Transverse colon (tissue), 4 donors: ENCODE measurements around the gene STMP1.

Source experiments
- POLR2A ChIP-seq: fragments of 450-650 bp; IDR thresholded peaks from one replicate; pipeline ENCODE4 v1.6.1; 2016; ENCODE audit warnings: antibody characterized with exemption, mild to moderate bottlenecking, moderate library complexity
- POLR2AphosphoS5 ChIP-seq, 3 donors: sonication (generic); formaldehyde crosslinking; IDR thresholded peaks; one replicate each; pipeline ENCODE4 v1.6.1; 2016; ENCODE audit warnings: antibody characterized with exemption in 3 of 3
- TF ChIP-seq, protein P1 (sequence below), 5 experiments: fragments of 200-600 bp in 3 of 5; fragments of 450-650 bp in 2 of 5; sonication (generic) in 3 of 5; IDR thresholded peaks; 1 replicate in 2 of 5; 2 replicates in 3 of 5; pipeline ENCODE4 v1.5.1; 2016 to 2017; ENCODE audit warnings: antibody characterized with exemption in 5 of 5, inconsistent platforms in 3 of 5, mild to moderate bottlenecking in 2 of 5, moderate library complexity in 1 of 5

DNA sequence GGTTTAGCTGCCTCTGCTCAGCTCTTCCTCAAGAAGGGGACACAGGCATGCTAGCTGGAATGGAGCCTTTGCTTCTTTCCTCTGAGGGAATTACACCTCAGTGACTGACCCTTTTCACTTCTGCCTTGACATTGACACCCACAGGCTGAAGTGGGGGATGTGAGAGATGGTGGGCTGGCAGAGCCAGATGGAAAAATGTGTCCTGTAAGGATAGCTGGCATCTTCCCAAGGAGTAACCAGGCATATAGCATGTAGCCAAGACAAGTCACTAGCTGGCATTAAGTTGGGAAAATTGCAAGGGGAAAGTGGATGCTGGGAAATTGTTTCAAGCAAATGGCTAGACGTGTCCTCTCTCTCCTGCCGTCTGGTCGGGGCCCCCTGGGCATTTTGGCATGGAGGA lies 19.9 kb downstream of the STMP1 start:
- TF ChIP-seq POLR2AphosphoS5 (IDR thresholded peaks at IDR 0.05) (no peak), POLR2A (no peak)
- TF ChIP-seq, protein P1, sequence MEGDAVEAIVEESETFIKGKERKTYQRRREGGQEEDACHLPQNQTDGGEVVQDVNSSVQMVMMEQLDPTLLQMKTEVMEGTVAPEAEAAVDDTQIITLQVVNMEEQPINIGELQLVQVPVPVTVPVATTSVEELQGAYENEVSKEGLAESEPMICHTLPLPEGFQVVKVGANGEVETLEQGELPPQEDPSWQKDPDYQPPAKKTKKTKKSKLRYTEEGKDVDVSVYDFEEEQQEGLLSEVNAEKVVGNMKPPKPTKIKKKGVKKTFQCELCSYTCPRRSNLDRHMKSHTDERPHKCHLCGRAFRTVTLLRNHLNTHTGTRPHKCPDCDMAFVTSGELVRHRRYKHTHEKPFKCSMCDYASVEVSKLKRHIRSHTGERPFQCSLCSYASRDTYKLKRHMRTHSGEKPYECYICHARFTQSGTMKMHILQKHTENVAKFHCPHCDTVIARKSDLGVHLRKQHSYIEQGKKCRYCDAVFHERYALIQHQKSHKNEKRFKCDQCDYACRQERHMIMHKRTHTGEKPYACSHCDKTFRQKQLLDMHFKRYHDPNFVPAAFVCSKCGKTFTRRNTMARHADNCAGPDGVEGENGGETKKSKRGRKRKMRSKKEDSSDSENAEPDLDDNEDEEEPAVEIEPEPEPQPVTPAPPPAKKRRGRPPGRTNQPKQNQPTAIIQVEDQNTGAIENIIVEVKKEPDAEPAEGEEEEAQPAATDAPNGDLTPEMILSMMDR (IDR thresholded peaks at IDR 0.05), result no peak
